ENCODE data around the gene RANBP1.

DNA sequence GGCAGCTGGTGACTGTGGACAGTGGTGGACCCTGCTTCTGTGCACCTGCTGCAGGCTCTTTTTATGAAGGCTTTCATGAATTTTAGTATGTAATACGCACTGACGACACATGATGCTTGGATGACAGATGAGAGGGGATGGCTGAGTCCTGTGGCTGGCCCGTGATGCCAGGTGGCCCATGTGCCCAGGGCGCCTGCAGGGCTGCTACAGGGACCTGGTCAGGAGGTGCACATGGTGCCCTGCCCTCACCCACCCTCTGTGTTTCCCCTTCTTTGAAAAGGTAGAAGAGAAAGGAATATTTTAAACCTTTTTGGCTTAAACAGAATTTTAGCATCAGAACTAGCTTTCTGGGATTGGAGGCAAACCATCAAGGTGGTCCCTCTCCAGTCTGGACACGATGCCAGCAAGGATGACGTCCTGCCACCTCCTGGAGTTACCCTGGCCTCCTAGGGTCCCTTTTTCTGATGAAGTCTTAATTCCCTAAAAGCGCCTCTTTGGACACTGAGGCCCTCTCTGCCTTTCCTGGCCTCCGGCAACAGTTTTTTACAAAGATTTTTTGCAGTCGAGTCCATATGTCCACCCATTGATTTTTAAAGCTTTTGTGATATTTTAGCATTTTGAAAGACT lies 5.4 kb upstream of the RANBP1 start:
- TF ChIP-seq CTCF (IDR thresholded peaks at IDR 0.05; ENCODE audit: insufficient read depth, low read length) (no peak), GABPA (IDR thresholded peaks at IDR 0.05; ENCODE audit: low read depth) (no peak), POLR2AphosphoS5 (IDR thresholded peaks at IDR 0.05; ENCODE audit: low read depth) (peak; percentile 5; the same call in 1 of the 2 replicates)
